HG03575 (cell line): ENCODE results near the gene AMBRA1.

ENCODE experiments used
- ATAC-seq: cut with Tn5 transposase; IDR thresholded peaks from one replicate; pipeline ENCODE4 v1.9.1; 2021; ENCODE audit not compliant: unreplicated experiment, insufficient number of reproducible peaks, low FRiP score; ENCODE audit errors: extremely low read depth

Gene AMBRA1, protein sequence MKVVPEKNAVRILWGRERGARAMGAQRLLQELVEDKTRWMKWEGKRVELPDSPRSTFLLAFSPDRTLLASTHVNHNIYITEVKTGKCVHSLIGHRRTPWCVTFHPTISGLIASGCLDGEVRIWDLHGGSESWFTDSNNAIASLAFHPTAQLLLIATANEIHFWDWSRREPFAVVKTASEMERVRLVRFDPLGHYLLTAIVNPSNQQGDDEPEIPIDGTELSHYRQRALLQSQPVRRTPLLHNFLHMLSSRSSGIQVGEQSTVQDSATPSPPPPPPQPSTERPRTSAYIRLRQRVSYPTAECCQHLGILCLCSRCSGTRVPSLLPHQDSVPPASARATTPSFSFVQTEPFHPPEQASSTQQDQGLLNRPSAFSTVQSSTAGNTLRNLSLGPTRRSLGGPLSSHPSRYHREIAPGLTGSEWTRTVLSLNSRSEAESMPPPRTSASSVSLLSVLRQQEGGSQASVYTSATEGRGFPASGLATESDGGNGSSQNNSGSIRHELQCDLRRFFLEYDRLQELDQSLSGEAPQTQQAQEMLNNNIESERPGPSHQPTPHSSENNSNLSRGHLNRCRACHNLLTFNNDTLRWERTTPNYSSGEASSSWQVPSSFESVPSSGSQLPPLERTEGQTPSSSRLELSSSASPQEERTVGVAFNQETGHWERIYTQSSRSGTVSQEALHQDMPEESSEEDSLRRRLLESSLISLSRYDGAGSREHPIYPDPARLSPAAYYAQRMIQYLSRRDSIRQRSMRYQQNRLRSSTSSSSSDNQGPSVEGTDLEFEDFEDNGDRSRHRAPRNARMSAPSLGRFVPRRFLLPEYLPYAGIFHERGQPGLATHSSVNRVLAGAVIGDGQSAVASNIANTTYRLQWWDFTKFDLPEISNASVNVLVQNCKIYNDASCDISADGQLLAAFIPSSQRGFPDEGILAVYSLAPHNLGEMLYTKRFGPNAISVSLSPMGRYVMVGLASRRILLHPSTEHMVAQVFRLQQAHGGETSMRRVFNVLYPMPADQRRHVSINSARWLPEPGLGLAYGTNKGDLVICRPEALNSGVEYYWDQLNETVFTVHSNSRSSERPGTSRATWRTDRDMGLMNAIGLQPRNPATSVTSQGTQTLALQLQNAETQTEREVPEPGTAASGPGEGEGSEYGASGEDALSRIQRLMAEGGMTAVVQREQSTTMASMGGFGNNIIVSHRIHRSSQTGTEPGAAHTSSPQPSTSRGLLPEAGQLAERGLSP (N-terminal part only)

DNA sequence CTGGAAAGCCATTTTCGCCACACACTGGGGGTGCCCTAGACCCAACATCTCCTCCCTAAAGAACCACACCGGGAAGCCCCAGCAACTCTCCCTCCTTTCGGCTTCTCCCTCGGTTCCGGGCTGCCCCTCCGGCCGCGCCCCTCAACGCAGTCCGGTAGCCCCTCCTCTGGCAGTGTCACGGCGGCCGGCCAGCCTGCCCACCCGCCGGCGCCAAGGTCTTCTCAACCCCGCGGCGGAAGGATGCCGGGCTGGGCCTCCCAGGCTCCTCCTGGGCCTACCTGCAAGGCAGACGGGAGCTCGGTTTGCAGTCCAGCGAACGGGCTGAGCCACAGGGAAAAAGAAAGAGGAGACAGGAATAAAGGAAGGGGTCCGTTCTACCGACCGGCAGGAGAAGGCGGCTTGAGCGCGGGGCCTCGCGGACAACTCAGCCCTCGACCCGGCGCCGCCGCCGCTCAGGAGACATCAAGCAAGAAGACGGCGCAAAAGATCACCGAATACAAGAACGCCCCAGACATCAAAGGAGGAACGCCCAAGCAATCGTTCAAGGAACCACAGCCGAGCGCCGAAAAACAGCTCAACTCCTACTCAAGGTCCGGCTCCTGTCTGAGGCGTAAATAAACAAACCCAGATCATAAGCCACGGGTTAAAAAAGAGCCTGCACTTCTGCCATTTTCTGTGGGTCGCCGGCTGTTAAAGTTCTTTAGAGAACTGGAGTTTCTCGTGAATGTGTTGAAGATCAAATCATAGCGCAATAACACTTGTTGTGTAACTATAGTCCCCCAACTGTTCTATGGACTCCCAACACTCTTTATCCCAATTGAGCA is at the start of gene AMBRA1:
Gene AMBRA1, minus strand, starts transcription at position 474 of the 824 bp plus-strand sequence. CDS start 45,643 bp downstream, outside the sequence.
- no peak for ATAC-seq

DNA sequence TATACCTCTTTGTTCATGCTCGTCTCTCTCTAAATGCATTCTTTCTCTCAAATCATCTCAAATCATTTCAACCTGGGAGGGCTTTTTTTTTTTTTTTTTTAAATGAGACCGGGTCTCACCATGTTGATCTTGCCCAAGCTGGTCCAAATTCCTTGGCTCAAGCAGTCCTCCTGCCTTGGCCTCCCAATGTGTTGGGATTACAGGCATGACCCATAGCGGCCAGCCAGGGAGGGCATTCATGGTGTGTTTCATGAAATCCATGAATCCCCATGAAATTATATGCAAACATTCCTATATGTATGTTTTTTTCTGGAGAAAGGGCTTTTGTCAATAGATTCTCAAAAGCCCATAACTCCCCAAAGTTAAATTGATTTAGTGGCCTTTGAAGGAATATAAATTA is 49.7 kb upstream of the AMBRA1 start:
- ATAC-seq, result no peak

DNA sequence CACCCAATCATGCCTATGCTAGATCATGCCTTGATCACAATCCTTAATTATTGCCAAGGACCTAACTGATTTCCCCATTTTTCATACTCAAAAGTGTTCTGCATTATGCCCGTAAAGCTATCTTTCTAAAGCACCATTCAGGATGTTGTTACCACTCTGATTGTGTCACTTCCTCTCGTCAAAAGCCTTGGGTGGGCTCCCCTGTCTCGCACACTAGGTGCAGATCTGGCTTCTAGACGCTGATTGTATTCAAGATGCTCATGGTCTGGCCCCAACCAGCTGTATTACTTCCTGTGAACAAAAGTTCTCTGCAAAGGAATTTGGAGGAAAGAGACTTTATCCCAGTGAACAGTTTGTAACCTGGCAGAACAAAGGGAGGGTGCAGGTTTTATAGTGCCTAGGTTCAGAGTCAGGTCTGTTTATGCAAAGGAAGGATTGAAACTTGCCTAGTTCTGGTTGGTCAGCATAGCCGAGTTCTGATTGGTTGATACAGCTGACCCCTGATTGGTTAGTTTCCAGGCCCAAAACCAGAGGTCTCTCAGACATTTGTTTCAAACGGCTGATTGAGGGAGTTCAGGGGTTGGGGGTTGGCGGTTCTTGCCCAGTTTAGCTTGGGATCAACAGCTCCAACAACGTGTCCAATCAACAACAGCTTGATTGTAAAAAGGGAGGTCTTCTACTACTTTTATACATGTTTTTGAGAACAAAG is 49.0 kb upstream of the AMBRA1 start:
- no peak for ATAC-seq

DNA sequence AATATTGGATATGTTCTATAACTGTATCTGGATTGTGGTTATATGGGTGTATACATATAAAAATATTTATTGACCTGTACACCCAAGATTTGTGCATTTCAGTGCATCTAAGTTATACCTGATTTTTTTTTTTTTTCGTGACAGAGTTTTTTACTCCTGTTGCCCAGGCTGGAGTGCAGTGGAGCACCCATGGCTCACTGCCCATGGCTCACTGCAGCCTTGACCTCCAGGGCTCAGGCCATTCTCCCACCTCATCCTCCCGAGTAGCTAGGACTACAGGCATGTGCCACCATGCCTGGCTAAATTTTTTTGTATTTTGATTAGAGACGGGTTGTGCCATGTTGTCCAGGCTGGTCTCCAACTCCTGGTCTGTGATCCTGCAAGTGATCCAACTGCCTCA is 47.8 kb upstream of the AMBRA1 start:
- no peak for ATAC-seq

DNA sequence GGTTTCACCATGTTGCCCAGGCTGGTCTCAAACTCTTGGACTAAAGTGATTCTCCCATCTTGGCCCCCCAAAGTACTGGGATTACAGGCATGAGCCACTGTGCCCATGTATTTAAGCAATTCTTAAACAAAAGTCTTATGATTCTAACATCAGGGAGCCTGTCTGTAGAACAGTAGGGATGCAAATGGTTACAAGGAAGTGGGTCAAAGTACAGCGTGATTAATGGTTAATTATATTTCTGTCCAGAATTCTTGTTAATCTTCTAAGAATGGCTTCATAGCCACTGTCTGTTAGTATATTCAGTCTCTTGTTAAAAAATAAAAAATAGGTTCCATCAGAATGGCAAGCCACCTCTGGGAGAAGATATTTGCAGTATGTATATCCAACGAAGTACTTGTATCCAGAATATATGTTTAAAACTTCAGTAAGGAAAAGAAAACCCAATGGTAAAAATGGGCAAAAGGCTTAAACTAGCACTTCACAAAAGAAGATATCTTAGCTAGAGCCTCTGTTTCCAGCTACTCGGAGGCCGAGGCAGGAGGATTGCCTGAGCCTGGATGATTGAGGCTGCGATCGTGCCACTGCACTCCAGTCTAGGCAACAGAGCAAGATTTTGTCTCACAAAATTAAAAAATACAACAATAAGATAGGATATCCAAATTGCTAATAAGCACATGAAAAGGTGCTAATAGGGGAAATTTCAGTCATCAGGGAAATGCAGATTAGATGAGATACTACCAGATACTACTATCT is 46.4 kb upstream of the AMBRA1 start:
- no peak for ATAC-seq

DNA sequence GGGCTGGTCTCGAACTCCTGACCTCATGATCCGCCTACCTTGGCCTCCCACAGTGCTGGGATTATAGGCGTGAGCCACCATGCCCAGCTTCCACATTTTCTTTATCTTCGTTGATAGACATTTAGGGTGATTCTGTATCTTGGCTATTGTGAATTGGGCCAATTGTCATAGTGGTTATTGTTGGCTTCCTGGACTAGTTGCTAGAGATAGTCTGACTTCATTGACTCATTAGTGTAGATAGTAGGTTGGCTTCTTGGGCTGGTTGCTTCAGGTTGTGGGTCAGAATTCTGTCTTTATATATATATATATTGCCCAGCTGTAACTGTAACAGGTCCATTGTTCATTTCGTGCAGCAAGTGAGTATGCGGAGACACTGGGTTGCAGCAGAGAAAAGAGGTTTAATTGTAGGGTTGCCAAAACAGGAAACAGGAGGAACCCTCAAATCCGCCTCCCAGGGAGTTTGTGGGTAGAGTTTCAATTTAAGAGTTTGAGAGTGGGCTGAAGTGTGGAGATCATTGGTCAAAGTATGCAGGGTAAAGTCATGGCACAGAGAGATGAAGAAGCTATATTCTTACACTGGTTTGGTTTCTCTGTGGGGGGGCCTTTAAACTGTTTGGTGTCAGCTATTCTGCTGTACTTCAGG is 45.5 kb upstream of the AMBRA1 start:
- ATAC-seq, result no peak

DNA sequence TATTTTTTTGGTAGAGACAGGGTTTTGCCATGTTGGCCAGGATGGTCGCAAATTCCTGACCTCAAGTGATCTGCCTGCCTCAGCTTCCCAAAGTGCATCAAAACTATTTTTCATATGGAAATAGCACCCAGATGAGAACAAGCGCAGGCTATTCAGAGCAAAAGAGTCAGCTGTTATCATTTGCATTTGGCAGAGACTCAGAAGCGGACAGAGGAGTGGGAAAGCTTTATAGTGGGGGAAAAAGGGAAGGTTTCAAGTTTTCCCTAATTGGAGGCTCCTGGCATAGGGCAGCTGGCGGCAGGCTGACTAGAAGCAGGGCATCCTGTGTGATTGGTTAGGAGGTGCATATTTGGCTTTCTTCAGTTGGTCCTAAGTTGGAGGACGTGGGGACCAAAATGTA is 43.7 kb upstream of the AMBRA1 start:
- no peak for ATAC-seq

DNA sequence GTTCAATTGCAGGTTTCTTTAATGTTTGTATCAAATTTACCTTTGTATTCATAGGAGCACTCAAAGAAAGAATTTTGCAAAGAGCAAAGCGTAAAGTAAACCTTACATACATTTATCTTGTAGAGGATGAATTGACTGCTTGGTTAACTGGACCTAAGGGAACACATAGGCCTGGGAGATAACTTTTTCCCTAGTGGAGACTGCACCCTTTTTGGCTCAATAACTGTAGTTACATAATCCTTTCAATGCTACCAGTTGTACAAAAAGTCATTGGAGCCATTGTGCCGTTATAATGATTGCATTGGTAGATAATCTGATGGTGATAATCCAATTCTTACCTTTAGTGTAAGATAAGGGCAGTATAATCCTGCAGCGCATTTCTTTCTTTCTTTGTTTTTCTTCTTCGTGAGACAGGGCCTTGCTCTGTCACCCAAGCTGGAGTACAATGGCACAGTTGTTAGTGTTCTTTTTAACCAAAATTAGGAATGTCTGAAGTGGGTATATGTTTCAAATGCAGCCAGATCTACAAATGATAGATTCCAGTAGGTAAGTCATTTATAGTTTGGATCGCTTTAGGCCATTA is 41.8 kb upstream of the AMBRA1 start:
- ATAC-seq, result no peak

DNA sequence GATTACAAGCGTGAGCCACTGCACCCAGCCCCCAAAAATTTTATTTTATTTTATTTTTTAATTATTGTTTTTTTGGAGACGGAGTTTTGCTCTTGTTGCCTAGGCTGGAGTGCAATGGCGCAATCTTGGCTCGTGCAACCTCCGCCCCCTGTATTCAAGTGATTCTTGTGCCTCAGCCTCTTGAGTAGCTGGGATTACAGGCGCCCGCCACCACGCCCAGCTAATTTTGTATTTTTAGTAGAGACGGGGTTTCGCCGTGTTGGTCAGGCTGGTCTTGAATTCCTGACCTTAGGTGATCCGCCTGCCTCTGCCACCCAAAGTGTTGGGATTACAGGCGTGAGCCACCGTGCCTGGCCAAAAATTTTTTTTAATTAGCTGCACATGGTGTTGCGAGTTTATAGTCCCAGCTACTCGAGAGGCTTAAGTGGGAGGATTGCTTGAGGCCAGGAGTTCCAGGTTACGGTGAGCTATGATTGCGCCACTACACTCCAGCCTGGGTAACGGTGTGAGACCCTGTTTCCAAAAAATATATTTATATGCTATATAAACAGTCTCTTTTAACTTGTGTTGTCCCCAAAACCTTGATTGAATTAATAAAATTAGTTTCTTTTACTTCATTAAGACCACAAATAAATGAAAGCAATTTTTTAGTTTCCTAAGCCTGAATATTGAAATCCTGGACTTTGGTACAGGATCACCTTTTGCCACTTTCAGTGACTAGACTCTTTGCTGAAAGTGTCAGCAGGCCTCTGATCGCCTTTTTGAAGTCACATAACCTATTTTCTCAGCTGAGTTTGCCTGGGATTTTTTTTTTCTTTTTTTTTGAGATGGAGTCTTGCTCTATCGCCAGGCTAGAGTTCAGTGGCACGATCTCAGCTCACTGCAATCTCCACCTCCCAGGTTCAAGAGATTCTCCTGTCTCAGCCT is 39.7 kb upstream of the AMBRA1 start:
- no peak for ATAC-seq

DNA sequence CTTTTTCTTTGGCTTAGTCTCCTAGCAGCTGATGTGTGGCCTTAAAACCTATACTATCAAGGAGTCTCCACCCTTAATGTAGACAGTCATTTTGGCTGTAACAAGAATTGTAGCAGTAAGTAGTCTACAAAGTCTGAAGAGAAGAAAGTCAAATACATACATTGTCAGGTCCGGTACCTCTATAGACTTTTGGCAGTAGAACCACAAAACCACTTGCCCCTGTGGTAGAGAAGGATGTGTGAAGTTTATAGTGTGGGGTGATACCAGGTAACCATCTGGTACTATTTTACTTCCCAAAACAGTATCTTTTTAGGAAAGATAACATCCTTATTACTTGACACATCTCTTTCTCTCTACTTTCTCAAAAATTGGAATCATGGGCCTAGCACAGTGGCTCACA is 38.7 kb upstream of the AMBRA1 start:
- ATAC-seq, result no peak

DNA sequence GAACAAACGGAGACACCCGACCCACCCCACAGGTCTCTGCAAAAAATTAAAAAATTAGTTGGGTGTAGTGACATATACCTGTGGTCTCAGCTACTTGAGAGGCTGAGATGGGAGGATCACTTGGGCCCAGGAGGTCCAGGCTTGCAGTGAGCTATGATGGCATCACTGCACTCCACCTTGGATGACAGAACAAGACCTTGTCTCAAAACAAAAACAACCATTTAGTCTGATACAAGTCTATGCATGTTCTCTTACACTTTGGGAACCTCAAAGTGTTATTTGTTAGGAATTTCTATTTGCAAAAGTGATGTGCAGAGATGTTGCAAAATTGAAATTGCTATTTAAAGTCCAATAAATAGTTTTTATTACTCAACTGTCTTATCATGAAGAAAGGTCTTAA is 37.9 kb upstream of the AMBRA1 start:
- no peak for ATAC-seq

DNA sequence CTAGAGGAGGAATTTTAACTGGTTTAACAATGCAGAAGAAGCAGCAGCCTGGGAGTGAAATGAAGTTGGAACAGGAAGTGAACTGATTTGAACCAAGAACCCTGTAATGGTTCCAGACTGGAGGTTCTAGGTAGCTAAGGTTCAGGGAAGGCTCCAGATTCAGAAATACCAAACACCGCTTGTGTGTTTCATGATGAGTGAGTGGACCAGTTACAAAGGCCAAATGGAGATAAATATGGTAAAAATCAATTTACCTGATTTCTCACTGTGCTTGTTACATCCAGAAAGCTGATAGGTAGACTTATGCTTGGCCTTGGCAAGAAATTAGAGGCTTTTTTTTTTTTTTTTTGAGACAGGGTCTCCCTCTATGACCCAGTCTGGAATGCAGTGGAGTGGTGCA is 36.4 kb upstream of the AMBRA1 start:
- ATAC-seq, result no peak

DNA sequence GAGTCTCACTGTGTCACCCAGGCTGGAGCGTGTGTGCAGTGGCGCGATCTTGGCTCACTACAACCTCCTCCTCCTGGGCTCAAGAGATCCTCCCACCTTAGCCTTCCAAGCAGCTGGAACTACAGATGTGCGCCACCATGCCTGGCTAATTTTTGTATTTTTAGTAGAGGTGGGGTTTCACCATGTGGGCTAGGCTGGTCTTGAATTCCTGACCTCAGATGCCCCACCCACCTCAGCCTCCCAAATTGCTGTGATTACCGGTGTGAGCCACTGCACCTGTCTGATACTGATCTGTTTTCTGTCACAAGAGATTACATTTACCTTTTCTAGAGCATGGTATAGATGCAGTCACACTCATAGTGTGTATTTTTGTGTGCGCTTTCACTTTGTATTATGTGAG is 35.1 kb upstream of the AMBRA1 start:
- no peak for ATAC-seq

DNA sequence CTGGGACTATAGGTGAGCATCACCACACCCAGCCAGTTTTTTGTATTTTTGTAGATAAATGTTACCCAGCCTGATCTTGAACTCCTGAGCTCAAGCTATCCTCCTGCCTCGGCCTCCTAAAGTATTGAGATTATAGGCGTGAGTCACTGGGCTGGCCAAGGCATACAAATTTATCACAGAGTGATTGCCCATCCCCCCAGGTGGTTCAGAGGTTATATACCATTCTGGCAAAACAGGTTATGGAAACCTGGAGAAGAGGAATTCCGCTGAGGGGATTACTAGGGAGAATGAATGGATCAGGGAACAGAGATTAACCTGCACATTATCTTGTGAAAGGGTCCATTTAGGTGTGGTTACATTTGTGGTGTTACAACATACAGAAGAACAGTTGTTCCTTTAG is 31.6 kb upstream of the AMBRA1 start:
- ATAC-seq, result no peak

DNA sequence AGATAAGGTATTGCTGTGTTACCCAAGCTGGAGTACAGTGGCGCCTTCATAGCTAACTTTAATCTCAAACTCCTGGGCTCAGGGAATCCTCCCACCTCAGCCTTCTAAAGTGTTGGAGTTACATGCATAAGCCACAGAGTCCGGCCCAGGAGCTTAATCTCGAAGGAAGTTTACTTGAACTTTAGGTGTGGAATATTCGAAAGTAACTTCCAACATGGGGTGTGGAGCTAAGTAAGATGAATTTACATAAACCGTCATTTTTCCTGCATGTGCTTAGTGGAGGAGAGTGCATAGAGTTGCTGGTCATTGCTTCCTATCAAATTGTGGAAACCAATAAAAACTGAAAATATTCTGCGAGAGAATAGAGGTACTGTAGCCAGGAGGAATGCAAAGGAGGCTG is 25.0 kb upstream of the AMBRA1 start:
- ATAC-seq, result no peak

DNA sequence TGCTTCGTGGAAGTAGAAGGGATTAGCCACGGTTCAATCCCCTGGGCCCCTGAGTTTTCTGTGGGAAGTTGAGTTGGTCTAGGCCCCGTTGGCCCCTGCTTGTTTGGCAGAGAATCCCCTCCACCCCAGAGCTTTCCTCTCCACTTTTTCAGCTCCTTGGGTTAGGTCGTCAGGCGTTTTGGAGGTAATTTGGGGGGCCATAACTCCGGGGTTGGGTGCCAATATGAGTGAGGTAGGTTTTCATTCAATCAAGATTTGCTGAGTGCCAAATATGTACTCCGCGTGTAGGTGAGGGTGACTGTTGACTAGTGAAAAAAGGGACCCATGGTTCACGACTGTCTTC is 24.1 kb upstream of the AMBRA1 start:
- ATAC-seq, result no peak
